GM12864 (cell line): Measurements from ENCODE around the gene SSTR5.

Source experiments
- DNase-seq: peaks from one replicate; pipeline ENCODE4 v3.0.0-alpha.2; 2011; ENCODE audit warnings: low read depth
- H3K4me3 ChIP-seq: 2 replicates; pipeline ENCODE4 v1.5.1; 2011; ENCODE audit warnings: mild to moderate bottlenecking, low read depth, low read length, control low read depth
- CTCF ChIP-seq: IDR thresholded peaks from 2 replicates; pipeline ENCODE4 v1.5.1; 2011; ENCODE audit warnings: low read depth, mild to moderate bottlenecking, moderate library complexity, low read length, control low read depth, inconsistent platforms; ENCODE audit errors: missing control alignments

The SSTR5 gene

GRCh38 chr16:1034230-1035065 is 38.1 kb upstream of the SSTR5 start:
- H3K4me3 ChIP-seq = no peak overlapping the region
- no peak for DNase-seq
- TF ChIP-seq CTCF = no peak

GRCh38 chr16:1035066-1035415 is 37.5 kb upstream of the SSTR5 start:
- no peak for DNase-seq
- TF ChIP-seq CTCF = no peak
- H3K4me3 ChIP-seq = no peak overlapping the region

GRCh38 chr16:1036166-1036565 is 36.4 kb upstream of the SSTR5 start:
- no peak for TF ChIP-seq CTCF
- DNase-seq = no peak
- H3K4me3 ChIP-seq = no peak overlapping the region

- no peak for DNase-seq
- no peak overlapping the region for H3K4me3 ChIP-seq
- TF ChIP-seq CTCF = no peak
Measured at GRCh38 chr16:1036726-1037393, 35.7 kb upstream of the SSTR5 start.

DNA sequence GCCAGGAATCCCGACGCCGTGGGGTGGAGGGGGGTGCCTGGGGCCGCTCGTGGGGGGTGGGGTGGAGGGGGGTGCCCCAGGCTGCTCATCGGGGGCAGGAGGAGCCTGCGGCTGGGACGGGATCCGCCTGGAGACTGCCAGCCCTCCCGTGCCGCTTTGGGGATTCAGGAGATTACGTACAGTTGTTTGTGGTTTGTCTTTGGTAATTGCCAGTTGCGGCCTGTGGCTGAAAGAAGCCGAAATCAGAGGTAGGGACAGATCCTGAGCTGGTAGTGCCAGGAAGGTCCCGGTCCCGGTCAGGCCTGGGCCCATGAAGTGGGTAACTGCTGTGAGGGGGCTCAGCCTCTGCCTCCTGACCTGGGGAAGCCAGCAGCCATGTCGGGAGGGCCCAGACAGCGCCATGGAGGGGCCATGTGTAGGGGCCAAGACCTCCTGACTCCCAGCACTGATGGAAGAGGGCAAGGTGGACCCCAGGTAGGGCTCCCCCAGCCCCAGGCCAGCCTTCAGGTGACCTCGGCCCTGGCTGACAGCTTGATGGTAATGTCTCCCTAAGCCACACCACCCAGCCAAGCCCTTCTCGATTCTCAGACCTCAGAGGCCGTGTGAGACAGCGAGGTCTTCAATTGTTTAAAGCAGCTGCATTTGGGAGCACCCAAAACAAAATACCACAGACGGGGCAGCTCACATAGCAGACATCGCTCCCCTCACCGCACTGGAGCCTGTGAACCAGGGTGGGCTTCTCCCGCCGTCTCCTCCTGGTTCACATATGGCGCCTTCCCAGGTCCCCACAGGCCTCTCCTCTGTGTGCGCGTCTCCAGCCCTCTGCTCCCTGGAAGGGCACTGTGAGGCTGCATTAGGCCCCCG is 34.9 kb upstream of the SSTR5 start:
- no peak overlapping the region for H3K4me3 ChIP-seq
- no peak for TF ChIP-seq CTCF
- DNase-seq = no peak

DNA sequence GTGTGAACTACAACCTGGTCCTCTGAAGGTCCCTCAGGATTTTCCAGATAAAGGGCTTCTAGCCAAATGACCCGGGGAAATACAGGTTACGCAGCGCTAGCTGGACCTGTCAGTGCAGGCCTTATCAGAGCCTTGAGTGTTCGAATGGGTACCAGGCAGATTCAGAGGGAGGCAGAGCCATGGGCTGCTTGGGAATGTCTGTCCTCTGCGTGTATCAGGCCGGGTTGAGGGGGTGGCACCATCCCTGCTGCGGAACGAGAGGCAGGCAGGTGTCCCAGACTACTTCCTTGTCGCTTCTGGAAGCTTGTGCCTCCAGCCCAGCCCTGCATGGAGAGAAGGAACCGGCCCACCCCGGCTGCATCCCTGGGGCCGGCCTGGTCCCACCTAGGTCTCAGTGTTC is 33.6 kb upstream of the SSTR5 start:
- no peak for DNase-seq
- no peak overlapping the region for H3K4me3 ChIP-seq
- TF ChIP-seq CTCF = no peak
